GM20431 (cell line): ENCODE measurements around the gene HBA2.
"Not testable (repeated sequence)": the region's sequence is repeated elsewhere in the genome, so short reads cannot be mapped to it uniquely, and the experiment has no call there.

Experiments
- in situ Hi-C: fragments of 300-500 bp; cut with MseI, MboI; formaldehyde crosslinking; loops from one replicate; pipeline ENCODE4 v1.15.0; 2020; ENCODE audit warnings: low sequenced_read_pairs; ENCODE audit not compliant: unreplicated experiment

The HBA2 gene

GRCh38 chr16:188674-189073 lies 16.0 kb downstream of the HBA2 start:
- in situ Hi-C loops: no loop called here

GRCh38 chr16:189604-190186 lies 17.0 kb downstream of the HBA2 start:
- in situ Hi-C loops: no loop called here

DNA sequence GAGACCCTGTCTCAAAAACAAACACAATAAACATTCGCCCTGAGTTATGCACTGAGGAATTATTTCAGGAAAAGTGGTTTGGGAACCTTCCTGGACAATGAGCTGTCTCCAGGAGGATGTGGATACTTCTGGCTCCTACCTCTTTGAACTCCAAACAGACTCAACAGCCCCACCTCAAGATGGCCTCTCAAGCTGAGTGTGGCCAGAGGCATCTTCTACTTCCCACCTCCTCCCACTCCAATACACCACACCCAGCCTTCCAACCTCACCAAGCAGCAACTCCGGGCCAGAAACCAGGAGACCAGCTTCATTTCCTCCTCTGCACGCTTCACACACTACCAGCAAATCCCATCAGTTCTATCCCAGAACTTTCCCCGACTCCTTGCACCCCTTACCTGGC lies 19.2 kb downstream of the HBA2 start:
- in situ Hi-C loops: no loop called here

DNA sequence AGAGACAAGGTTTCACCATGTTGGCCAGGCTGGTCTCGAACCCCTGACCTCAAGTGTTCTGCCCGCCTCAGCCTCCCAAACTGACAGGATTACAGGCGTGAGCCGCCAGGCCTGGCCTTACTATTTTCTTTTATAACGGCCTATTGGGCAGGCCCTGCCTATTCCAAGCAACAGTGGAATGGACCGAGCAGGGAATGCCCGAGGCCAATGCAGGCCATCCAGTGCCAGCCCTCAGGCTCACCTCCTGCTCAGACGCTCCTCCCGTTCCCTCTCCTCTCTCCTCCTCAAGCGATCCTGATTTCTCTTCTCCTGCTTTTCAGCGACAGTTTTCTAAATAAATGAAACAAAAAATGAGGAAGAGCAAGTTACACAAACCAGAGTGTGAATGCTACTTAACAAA lies 20.0 kb downstream of the HBA2 start:
- in situ Hi-C loops: no loop called here

GRCh38 chr16:193441-193840 lies 20.8 kb downstream of the HBA2 start:
- in situ Hi-C loops: no loop called here

DNA sequence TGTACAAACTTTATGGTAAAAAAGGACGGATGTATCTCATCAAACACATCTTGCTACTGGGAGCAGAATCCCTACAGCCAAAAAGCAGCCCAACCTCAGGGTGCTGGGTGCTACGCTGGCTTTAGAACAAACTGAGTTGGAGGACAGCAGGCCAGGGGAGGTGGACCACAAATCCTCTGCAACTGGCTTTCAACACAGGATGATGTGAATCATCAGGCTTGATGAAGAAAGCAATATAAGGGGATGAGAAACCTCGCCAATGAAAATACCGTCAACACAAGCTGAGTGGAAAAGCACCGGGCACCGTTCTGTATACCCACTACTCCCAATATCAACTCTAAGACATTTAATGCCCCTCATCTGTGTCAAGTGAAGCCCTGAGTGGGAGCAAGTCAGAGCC lies 21.8 kb downstream of the HBA2 start:
- in situ Hi-C loops: no loop called here

- in situ Hi-C loops: no loop called here
Observed at GRCh38 chr16:200388-200787, 27.7 kb downstream of the HBA2 start.

GRCh38 chr16:203246-203645 lies 30.6 kb downstream of the HBA2 start:
- in situ Hi-C loops: no loop called here

GRCh38 chr16:204046-204445 lies 31.4 kb downstream of the HBA2 start:
- in situ Hi-C loops: not testable (repeated sequence)

- in situ Hi-C loops: not testable (repeated sequence)
Observed at GRCh38 chr16:209359-209758, 36.7 kb downstream of the HBA2 start.

DNA sequence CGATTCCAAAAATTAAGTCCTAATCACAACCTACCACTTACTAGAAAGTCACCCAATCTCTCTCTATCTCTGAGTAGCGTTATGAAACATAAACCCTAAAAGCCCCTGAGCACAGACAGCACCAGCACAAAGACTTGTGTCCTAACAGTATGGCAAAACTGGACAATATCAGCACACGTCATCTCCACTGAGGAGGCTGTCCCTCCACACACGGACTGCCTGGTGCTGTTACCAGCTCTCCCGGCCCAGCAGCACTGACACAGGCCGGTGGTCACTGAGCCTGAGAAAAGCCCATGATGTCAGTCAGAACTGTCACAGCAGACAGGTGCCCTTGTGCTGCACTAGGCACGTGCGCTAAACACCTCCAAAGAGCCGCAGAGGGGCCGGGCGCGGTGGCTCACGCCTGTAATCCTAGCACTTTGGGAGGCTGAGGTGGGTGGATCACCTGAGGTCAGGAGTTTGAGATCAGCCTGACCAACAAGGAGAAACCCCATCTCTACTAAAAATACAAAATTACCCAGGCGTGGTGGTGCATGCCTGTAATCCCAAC lies 39.0 kb downstream of the HBA2 start:
- in situ Hi-C loops: not testable (repeated sequence)

DNA sequence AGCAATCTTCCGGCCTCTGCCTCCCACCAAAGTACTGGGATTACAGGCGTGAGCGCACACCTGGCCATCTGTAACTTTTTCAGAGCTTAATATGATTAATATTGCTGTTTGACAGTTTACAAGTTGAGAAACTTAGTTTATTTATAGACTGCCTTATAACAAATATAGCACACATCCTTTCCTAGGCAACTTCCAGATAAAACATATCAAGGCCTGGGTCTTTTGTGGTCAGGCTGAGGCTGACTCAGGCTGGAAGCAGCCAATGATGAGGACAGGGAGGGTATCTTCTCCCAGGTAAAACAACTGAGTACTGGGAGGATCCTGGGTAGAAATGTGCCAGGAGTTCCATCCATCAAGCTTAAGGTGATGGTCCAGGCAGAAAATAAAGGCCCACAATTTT lies 40.3 kb downstream of the HBA2 start:
- in situ Hi-C loops: no loop called here

- in situ Hi-C loops: no loop called here
Observed at GRCh38 chr16:220021-220420, 47.3 kb downstream of the HBA2 start.
